Dedifferentiated amniotic fluid mesenchymal stem cell (primary cell): Measurements from ENCODE around the gene RAMP3.
"Not testable (repeated sequence)": the region's sequence is repeated elsewhere in the genome, so short reads cannot be mapped to it uniquely, and the experiment has no call there.

ENCODE experiments used
- DNase-seq: peaks from one replicate; pipeline ENCODE4 v3.0.0-alpha.2; 2016; ENCODE audit errors: extremely low spot score

RAMP3 gene

DNA sequence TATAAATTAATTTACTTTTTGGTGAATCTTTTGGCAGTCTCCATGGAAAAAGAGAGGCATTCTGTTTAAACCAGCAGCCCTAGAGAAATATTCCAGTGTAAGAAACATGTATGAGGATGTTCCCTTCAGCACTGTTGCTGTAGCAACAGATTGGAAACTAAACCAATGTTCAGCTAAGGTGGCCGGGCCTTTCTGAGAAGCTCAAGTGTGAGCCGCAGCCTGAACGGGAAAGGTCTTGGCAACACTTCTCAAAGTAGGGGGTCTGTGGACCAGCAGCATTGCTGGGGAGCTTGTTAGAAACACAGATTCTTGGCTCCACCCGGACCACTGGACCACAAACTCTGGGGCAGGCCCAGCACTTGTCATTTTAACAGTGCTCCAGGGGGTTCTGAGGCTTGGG lies 36.2 kb downstream of the RAMP3 start:
- no peak for DNase-seq

DNA sequence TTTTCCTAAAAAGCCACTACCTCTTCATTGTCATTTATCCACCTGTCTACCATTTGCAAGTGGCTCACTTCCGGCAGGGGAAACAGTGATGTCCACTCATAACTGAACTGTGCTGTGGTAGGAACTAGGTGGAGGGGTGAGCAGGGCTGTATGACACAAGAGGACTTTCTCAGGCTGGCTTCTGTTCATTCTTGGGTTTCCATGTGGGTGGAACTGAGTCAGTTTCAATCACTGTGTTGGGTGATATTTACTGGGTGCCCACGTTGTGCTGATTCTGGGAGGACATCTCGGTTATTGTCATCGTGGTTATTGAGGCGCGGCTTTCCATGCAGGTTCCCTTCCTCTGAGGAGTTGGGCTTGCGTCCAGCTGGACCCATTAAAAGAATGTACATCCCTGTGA lies 38.8 kb downstream of the RAMP3 start:
- no peak for DNase-seq

DNA sequence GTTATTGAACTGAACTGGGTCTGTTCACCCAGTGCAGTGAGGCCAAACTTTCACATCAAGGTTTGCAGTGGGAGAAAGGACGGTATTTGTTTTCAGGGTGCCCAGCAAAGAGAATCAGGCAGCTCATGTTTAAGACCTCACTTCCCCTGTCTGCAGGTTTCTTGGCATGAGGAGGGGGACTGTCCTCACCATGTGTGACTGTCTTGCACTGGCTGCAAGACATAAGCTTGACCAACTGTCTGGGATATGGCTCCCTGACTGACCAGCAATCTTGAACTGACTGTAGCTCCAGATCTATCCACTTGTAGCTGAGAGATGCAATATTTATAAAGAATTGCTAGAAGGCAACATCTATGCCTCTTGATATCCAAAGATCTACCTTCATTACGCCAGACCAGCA lies 39.9 kb downstream of the RAMP3 start:
- no peak for DNase-seq

DNA sequence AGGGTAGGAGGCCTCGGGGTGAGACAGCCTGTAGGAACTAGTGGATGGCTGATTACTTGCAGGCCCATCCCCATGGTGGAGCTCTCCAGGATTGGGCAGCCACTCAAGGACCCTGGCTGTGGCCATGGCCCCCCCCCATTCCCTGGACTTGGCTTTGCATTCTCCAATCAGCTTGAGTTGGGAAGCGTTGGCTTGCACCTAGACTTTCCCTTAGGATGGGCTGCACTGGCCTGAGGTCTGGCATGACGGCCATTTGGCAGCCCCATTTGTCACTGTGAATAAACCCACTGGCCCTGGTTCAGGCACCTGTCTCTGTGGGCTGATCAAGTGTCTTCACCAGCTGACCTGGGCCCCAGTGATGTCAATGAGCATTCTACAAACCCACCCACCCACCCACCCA lies 41.4 kb downstream of the RAMP3 start:
- no peak for DNase-seq

DNA sequence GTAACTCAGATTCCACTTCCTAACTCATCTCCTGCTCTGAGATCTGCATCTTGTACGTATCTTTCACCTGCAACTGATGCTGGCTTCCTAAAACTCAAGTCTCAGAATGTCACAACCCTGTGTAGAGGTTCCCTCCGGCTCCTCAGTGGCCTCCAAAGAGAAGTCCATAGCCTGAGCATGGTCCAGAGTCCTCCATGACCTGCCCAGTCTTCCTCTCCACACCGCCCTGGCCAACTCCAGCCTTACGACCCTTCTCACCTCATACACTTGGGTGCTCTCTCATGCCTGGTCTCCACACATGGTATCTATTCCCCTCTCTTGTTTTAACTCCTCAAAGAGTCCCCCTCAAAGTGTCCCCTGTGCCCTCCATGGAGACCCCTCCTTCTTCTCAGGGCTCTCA lies 41.9 kb downstream of the RAMP3 start:
- DNase-seq = no peak

DNA sequence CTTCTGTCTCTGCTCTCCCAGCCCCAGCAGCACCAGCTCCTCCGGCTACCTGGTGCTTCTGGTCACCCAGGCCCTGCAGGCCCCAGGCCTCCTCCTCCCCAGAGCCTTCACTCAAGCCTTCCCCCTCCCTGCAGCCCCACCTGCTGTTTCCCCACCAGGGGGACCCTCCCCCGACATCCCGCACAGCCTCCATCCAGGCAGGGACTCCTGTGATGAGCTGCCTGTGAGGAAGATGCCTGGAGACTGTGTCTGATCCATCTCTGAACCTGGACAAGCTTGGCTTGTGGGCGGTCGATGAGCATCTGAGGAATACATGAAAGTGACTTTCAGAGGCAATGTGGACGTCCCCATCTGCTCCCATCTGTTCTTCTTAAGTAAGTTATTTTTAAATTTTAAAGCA lies 45.0 kb downstream of the RAMP3 start:
- DNase-seq = no peak

DNA sequence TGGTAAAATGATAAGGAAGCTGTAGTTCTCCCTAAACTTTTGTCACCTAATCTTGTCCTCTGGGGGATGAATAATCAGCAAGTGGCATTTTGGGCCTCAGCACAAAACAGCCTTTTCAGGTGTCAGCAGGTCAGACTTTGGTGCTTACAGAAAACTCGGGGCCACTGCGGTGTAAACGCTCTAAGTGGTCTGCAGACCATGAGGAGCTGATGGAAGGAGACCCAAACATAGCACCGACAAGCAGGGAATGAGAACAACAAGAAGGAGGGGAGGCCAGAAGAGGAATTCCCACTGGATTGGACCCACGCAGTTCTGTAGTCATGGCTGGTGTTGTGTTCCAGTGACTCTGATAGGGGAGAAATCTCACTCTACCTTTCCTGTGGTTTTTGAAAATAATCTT lies 45.4 kb downstream of the RAMP3 start:
- DNase-seq = no peak

DNA sequence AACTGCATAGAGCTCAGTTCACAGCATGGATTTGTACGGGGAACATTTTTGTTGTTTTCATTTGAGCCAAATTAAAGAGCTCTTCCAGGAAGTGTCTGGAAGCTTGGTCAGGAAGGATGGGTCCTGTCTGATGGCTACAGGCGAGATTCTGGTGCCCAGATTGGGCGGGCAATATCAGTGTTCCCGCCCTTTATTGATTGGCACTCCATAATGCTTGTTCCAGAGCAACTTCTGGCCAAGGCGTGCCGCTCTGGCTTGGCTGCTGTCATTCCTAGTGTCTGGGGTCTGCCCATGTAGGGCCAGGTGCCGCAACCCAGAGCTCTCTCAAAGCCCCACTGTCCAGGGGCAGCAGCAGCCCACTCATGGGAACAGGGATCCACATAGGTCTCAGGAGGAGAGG lies 45.9 kb downstream of the RAMP3 start:
- DNase-seq = no peak

DNA sequence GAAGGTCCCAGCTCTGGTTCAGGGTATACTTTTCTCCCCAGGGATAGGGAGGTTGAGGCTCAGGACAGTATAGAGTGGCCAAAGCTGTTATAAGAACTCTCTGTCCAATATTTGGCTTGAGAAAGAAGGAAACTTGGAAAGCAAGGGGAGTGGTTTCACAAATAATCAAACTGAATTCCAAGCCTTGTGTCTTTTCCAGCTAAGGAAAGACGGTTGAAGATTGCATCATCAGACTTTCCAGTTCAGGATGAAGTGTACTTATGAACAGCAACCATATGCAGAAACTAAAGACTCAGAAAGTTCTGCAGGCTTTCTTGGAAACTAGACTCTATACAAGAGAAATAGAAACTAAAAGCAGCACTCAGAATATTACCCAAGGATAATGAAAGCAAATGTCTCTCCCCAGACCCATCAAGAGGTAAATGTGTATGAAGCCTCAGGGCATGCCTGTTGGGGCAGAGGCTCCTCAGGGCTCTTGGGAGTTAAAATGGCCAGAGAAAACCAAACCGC lies 46.4 kb downstream of the RAMP3 start:
- peak; percentile 71 for DNase-seq

DNA sequence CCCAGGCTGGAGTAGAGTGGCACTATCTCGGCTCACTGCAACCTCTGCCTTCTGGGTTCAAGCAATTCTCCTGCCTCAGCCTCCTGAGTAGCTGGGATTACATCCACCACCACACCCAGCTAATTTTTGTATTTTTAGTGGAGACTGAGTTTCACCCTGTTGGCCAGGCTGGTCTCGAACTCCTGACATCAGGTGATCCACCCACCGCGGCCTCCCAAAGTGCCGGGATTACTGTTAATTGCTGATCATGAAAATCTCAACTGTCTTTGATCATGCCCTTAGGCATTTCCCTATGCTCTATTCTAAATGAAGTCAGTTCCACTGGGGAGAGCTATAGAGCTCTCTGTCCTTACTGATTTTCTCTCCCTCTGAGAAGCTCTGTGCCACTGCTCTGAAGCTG lies 48.7 kb downstream of the RAMP3 start:
- not testable (repeated sequence) for DNase-seq

DNA sequence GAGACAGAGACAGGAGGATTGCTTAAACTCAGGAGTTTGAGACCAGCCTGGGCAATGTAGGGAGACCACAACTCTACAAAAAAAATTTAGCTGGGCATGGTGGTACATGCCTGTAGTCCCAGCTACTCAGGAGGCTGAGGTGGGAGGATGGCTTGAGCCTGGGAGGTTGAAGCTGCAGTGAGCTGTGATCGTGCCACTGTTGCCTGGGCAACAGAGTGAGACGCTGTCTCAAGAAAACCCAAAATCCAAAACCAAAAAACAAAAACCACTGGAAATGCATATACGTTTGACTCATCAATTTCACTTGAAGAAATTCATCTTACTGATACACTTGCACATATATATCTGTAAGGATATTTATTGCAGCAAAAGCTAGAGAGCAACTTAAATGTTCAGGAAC lies 52.3 kb downstream of the RAMP3 start:
- DNase-seq = not testable (repeated sequence)

DNA sequence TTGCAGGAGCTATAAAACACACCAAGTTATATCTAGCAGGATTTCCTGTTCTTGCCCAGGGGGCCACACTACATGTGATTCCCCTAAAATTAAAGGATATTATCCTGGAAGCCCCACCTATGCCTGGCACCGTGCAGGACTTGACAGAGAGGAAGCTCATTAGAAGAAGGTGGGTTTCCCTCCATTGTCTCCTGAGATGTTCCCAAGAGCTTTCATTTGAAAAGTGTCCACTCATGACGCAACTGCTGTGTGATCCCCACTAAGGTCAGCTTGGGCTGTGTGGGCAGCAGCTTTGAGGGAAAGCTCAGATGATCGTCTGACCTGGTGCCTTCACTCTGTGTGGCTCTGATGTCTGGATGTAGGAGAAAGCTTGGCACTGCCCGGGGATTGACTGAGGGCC lies 53.5 kb downstream of the RAMP3 start:
- no peak for DNase-seq

DNA sequence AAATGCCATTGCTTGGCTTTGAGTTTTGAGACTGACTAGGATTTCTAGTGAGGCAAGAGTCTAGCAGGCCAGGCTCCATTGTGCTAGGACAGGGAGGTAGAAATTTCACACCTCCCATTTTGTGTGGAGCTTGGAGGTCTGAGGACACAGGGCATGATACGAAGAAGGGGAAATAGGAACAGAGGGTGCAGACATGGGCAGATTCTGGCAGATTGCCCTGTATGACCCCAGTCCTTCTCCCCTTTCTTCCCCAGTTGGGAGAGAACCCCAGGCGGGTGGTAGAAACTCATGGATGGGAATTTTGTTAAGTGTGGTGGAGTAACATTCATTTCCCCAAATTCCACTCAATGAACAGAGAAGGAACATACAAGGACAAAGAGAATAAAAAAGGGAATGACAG lies 54.4 kb downstream of the RAMP3 start:
- DNase-seq = no peak

DNA sequence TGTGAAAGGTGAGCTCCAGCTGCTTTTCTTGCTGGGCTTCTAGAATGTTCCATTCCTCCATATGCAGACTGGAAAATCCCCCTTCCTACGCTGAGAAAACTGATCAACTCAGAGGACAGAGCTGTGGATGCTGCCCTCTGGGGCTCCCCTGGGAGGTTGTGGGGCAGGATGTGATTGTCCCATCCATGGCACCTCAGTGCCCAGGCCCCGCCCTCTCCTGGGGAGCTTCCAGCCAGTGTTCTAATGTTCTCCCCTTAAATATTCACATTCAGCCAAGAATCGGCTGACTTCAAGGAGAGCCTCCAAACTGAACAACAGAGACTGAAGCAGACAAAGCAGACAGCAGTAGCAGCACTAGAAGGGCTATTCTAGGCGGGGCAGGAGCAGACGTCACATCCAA lies 55.0 kb downstream of the RAMP3 start:
- DNase-seq = no peak

DNA sequence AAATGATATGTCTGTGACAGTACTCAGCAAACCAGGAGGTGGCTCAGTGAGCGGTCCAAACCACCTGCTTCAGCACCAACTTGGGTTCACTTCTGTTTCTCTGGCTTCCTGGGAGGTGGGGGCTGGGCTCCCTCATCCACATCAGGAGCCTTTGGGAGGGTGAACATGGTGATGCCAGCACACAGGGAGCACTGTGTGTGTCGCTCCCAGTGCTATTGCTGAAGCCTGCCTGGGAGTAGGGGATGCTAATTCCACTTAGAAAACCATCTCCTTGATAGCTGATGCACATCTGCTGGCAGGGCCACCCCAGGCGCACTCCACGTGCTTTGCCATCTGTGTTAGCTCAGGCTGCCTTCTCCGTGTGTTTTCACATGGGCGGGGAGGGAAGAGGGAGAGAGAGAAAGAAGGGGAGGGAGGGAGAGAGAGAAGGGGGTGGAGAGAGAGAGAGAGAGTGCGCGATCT lies 58.0 kb downstream of the RAMP3 start:
- DNase-seq = no peak

DNA sequence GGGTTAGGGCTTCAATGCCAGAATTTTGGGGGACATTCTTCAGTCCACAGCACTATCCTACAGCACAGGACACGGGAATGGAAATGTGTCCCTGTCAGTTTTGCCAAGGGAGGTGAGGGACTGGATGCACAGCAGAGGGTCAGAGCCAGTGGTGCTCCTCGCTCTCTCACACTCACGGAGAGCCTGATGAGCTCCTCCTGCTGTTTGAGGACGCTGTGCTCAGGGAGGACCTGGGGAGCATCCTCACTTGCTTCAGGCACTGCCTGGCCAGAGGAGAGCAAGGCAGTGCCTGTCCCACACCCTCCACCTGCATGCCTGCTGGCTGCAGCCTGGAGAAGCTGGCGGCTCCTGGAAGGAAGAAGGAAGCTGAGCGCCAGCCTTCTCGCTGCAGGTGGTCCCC lies 58.6 kb downstream of the RAMP3 start:
- DNase-seq = no peak

DNA sequence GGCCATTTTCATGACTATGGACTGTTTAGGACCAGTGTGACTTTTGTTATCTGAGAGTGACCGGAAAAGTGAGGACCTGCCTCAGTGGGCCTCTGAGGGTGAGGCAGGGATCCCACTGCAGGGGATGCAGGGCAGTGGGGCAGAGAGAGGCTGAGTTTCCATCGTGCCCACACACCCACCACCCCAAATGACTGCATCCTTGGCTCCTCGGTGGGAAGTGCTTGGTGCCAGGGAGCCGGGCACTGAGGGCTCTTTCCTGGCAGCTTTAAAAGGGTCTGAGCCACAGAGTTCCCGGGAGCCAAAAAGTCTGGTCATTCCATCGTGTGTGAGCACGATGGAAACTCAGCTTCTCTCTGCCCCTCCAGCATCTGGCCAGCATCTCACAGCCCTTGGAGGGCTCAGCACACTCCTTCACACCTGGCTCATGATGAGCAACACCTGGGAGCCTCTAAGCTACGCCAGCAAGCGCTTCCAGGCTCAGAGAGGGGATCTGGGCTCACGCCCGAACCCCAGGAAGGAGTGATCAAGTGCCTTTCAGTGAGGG lies 59.1 kb downstream of the RAMP3 start:
- DNase-seq = no peak

DNA sequence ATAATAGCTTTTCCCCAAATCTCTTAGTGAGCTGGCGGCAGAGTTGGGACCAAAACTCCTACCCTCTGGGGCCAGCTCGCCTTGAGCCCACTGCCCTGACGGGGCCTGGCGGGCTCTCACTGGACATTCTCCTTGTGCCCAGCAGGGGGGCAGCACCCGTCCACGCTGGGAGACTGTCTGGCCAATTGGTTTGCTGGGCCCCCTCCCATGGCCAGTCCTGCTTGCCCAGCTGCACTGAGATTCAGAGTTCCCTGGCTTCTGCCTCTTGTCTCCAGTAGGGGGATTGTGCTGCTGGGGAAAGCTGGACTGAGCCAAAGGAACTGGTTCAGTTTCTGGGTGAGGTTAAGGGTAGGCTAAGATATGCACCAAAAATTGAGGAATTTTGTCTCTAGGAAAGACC lies 59.8 kb downstream of the RAMP3 start:
- DNase-seq = no peak

DNA sequence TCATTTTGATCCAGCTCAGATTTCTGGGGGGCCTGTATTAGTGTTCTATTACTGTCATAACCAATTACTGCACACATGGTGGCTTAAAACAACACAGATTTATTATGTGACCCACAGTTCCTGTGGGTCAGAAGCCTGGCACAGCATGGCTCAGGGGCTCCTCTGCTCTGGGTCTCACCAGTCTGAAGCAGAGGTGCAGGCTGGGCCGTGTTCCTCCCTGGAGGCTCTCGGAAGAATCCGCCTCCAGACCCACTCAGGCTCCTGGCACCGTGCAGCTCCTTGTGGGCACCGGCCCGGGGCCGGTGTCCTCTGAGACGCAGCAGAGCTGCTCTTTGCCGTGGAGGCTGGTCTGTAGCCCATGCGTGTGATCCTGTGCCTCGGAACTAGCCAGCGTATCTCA lies 61.5 kb downstream of the RAMP3 start:
- DNase-seq = no peak

DNA sequence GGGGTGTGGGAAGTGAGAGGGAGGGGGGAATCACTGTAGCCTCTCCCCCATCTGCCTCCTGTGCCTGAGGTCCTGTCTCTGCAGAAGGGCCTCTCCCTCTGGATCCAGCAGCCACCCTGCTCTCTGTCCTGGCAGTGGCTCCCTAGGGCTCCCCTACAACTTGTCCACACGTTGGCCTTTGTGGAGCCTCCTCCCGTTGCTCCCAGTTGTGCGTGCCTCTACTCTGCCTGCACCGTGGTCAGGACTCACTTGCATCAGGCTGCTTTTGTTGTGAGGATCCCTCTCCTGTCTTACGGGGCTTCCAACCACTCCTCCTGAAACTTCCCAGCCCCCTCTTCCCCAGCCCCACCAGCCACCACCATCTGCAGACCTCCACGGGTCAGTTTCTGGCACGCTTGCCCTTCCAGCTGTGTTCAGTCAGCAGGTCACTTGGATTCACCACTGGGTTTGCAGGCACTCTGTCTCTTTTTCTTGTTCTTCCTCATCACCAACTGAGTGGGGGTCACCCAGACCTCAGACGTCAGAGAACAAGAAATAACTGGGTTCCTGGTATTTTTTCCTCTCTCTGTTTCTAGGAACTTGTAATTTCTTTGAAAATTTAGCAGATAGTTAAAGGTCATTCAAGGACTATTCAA lies 62.3 kb downstream of the RAMP3 start:
- DNase-seq = no peak

DNA sequence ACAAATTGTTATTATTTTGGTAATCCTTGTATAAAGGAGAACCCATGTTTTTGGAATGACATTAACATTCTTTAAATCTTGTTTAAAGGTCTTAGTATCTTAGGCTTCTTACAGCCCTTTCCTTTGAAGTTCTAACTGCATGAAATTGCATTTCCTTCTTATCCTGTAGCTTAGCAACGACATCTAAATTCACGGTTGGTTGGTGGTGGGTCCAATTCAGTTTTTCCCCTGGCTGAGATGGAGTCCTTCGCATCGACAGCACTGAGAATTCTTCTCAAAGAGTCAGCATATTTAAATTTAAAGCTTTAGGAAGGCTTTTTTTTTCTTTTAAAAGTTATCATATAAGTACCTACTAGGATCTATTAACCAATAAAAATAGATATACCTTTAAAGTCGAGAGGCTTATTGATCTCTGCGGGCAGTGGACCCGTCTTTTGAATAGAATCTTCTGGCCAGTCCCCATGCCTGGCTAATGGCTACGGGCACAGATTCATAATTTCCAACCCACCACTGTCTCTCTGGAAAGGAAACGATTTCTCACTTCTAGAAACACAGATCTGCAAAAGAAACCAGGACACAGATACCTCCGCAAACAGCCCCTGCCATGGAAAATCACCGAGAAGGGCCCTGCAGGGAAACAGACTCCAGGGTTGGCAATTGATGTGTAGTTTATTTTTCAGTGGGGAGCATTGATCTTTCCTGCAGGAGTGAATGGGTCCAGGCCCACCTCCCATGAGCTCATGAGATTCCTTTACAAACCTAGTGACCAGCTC lies 63.4 kb downstream of the RAMP3 start:
- DNase-seq = no peak

DNA sequence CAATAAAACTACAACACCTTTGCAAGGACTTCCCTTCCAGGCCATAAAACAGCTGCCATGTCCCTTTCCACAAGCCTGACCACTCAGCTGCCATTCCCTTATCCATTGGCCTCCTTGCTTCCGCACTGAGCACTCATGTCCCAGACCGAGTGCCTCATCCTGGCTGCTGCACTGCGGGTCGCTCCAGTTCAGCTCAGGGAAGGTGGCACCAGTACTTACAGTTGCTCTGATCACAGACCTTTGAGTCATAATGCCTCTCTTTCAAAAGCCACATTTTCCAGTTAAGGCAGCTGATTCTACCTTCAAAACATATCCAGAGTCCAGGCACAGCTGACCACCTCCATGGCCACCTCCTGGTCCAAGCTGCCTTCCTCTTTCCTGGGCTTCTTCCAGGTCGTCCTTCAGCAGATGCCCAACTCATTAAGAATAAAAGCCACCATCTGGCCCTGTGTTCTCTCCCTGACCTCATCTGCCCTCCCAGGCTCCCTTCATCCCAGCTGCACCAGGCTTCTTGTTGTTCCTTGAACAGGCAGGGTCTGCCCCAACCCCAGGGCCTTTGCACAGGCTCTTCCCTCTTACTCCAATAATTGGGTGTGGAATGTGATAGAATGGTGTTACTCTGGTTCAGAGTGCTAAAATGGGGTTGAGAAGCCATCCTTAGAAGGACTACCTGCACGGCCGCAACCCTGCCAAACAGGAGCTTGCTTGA lies 64.5 kb downstream of the RAMP3 start:
- DNase-seq = no peak

DNA sequence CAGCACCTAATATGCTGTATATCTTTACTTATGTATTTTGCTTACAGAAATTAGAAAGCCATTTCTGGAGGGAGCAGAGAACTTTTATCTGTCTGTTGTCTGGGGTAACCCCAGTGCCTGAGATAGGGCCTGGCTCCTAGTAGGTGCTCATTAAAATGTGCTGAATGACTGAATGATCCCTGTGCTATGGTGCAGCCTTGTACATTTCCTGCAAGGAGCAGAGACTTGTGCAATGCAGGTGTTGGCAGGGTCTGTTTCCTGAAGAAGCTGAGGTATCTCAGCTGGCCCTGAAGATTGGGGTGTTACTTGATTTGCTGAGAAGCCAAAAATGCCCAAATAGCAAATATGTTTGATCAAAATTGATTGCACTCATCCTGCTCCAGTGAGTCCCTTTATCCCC lies 65.5 kb downstream of the RAMP3 start:
- no peak for DNase-seq
